H9 (cell line): Measurements from ENCODE around the gene FOXP2. TPM values are rescaled to one million over a fixed set of nuclear protein-coding genes. Genes with fewer than 3 reads are reported as not detected.

Experiments
- DNase-seq: peaks from one replicate; pipeline ENCODE4 v3.0.0-alpha.2; 2017
- H2AFZ ChIP-seq: one replicate; pipeline ENCODE4 v1.6.1; 2013; ENCODE audit warnings: mild to moderate bottlenecking, low read length, control low read depth, moderate library complexity
- H2AK5ac ChIP-seq: 2 replicates; pipeline ENCODE4 v1.6.1; 2013; ENCODE audit warnings: low read length, control low read depth, mixed read lengths; ENCODE audit not compliant: insufficient read length
- H2BK120ac ChIP-seq: one replicate; pipeline ENCODE4 v1.6.1; 2013; ENCODE audit warnings: low read depth, mild to moderate bottlenecking, low read length, control low read depth, inconsistent platforms; ENCODE audit not compliant: poor library complexity, severe bottlenecking
- H2BK12ac ChIP-seq: 2 replicates; pipeline ENCODE4 v1.6.1; 2013; ENCODE audit warnings: low read length, control low read depth, mixed read lengths, low read depth; ENCODE audit not compliant: insufficient read length
- H2BK15ac ChIP-seq: 2 replicates; pipeline ENCODE4 v1.6.1; 2013; ENCODE audit warnings: low read depth, low read length, control low read depth
- H2BK20ac ChIP-seq: one replicate; pipeline ENCODE4 v1.6.1; 2013; ENCODE audit warnings: low read depth, mild to moderate bottlenecking, low read length, control low read depth, inconsistent platforms; ENCODE audit not compliant: poor library complexity, severe bottlenecking
- H2BK5ac ChIP-seq: 2 replicates; pipeline ENCODE4 v1.6.1; 2013; ENCODE audit warnings: low read length, control low read depth, mixed read lengths; ENCODE audit not compliant: insufficient read length
- H3K14ac ChIP-seq: 2 replicates; pipeline ENCODE4 v1.6.1; 2013; ENCODE audit warnings: low read length, control low read depth; ENCODE audit not compliant: insufficient read depth
- H3K18ac ChIP-seq: 2 replicates; pipeline ENCODE4 v1.6.1; 2013; ENCODE audit warnings: low read depth, mild to moderate bottlenecking, mixed read lengths, low read length, control low read depth; ENCODE audit not compliant: insufficient read length
- H3K23ac ChIP-seq: 2 replicates; pipeline ENCODE4 v1.6.1; 2013; ENCODE audit warnings: low read length, control low read depth, mixed read lengths, low read depth; ENCODE audit not compliant: insufficient read length
- H3K23me2 ChIP-seq: 2 replicates; pipeline ENCODE4 v1.6.1; 2013; ENCODE audit warnings: low read depth, mild to moderate bottlenecking, mixed read lengths, low read length, control low read depth; ENCODE audit not compliant: insufficient read length, poor library complexity, severe bottlenecking
- H3K27ac ChIP-seq: 2 replicates; pipeline ENCODE4 v1.5.1; 2013; ENCODE audit warnings: low read length, control low read depth, mixed read lengths, low read depth; ENCODE audit not compliant: insufficient read length
- H3K27me3 ChIP-seq: 2 replicates; pipeline ENCODE4 v1.6.1; 2013; ENCODE audit warnings: low read length, control low read depth, inconsistent platforms; ENCODE audit not compliant: insufficient read depth
- H3K4ac ChIP-seq: 2 replicates; pipeline ENCODE4 v1.6.1; 2013; ENCODE audit warnings: low read depth, mild to moderate bottlenecking, control low read depth, inconsistent platforms, low read length, moderate library complexity
- H3K4me1 ChIP-seq: 2 replicates; pipeline ENCODE4 v1.6.1; 2013; ENCODE audit warnings: low read length, control low read depth, inconsistent platforms; ENCODE audit not compliant: insufficient read depth
- H3K4me2 ChIP-seq: 2 replicates; pipeline ENCODE4 v1.6.1; 2013; ENCODE audit warnings: low read length, control low read depth, mixed read lengths; ENCODE audit not compliant: insufficient read length, insufficient read depth
- H3K56ac ChIP-seq: 2 replicates; pipeline ENCODE4 v1.6.1; 2013; ENCODE audit warnings: low read depth, mild to moderate bottlenecking, mixed read lengths, low read length, control low read depth; ENCODE audit not compliant: insufficient read length
- H3K79me1 ChIP-seq: 2 replicates; pipeline ENCODE4 v1.6.1; 2013; ENCODE audit warnings: low read depth, mild to moderate bottlenecking, moderate library complexity, low read length, control low read depth, inconsistent platforms; ENCODE audit not compliant: insufficient read depth, poor library complexity, severe bottlenecking
- H3K79me2 ChIP-seq: 2 replicates; pipeline ENCODE4 v1.6.1; 2013; ENCODE audit warnings: low read length, control low read depth, inconsistent platforms; ENCODE audit not compliant: insufficient read depth
- H3K9ac ChIP-seq: 2 replicates; pipeline ENCODE4 v1.6.1; 2013; ENCODE audit warnings: low read length, control low read depth, mixed read lengths; ENCODE audit not compliant: insufficient read length; ENCODE audit errors: extremely low read depth
- H3K9me3 ChIP-seq: one replicate; pipeline ENCODE4 v1.6.1; 2013; ENCODE audit warnings: low read depth, low read length, inconsistent platforms; ENCODE audit not compliant: control insufficient read depth
- H3T11ph ChIP-seq: one replicate; pipeline ENCODE4 v1.6.1; 2013; ENCODE audit warnings: mild to moderate bottlenecking, low read length, control low read depth, inconsistent platforms
- H4K20me1 ChIP-seq: one replicate; pipeline ENCODE4 v1.6.1; 2013; ENCODE audit not compliant: control insufficient read depth, insufficient read length, insufficient read depth
- H4K5ac ChIP-seq: 2 replicates; pipeline ENCODE4 v1.6.1; 2013; ENCODE audit warnings: low read depth, mild to moderate bottlenecking, mixed read lengths, low read length, control low read depth; ENCODE audit not compliant: insufficient read length
- H4K8ac ChIP-seq: replicated peaks from 2 replicates; pipeline ENCODE4 v1.6.1; 2013; ENCODE audit warnings: low read length, control low read depth, mixed read lengths, low read depth; ENCODE audit not compliant: insufficient read length
- H4K91ac ChIP-seq: 2 replicates; pipeline ENCODE4 v1.6.1; 2013; ENCODE audit warnings: low read depth, mild to moderate bottlenecking, moderate library complexity, mixed read lengths, low read length, control low read depth; ENCODE audit not compliant: insufficient read length
- H3K27ac Mint-ChIP-seq, 3 experiments: 2 replicates in 2 of 3; 3 replicates in 1 of 3; pipeline ENCODE4 v1.8.0; 2020 to 2021; ENCODE audit warnings: mixed read lengths in 3 of 3, mild to moderate bottlenecking in 1 of 3, moderate library complexity in 1 of 3
- H3K27me3 Mint-ChIP-seq: 2 replicates; pipeline ENCODE4 v1.8.0; 2021; ENCODE audit warnings: low read depth, mild to moderate bottlenecking, moderate library complexity, mixed read lengths
- H3K36me3 Mint-ChIP-seq, 3 experiments: 2 replicates in 2 of 3; 3 replicates in 1 of 3; pipeline ENCODE4 v1.8.0; 2020 to 2021; ENCODE audit warnings: low read depth in 3 of 3, mixed read lengths in 3 of 3; ENCODE audit not compliant: insufficient read depth in 1 of 3
- H3K4me1 Mint-ChIP-seq, 2 experiments: 2 replicates each; pipeline ENCODE4 v1.8.0; 2020; ENCODE audit warnings: mixed read lengths in 2 of 2
- H3K4me3 Mint-ChIP-seq, 2 experiments: 2 replicates in 1 of 2; 3 replicates in 1 of 2; pipeline ENCODE4 v1.8.0; 2020 to 2021; ENCODE audit warnings: mild to moderate bottlenecking in 2 of 2, mixed read lengths in 2 of 2, moderate library complexity in 1 of 2
- H3K9me3 Mint-ChIP-seq, 2 experiments: 2 replicates in 1 of 2; 3 replicates in 1 of 2; pipeline ENCODE4 v1.8.0; 2020; ENCODE audit warnings: mild to moderate bottlenecking in 2 of 2, mixed read lengths in 2 of 2, moderate library complexity in 1 of 2
- CTCF ChIP-seq: fragments of 200-600 bp; sonication (generic); conservative IDR thresholded peaks from 3 replicates; pipeline ENCODE4 v1.8.0; 2021; ENCODE audit warnings: antibody characterized with exemption, mild to moderate bottlenecking
- WGBS: extraction: QIAGEN DNeasy Blood & Tissue Kit; methylation state at CpG from one replicate; pipeline ENCODE4 v1.1.7; 2013; ENCODE audit warnings: missing lambda C conversion rate, low lambda C conversion rate, mixed read lengths; ENCODE audit not compliant: insufficient read length; ENCODE audit errors: extremely low coverage; 5-methylcytosine and 5-hydroxymethylcytosine counted together
- total RNA-seq: library from RNA; stranded (reverse); gene quantifications from 2 replicates; pipeline ENCODE4 v1.2.1, GENCODE V29; 2021

The FOXP2 gene
- total RNA-seq, 1 experiment from 2014 or later: not detected

GRCh38 chr7:114392686-114393085 lies 21.9 kb upstream of the FOXP2 start:
- no peak overlapping the region for H3K4me2 ChIP-seq
- no peaks in the 10 kb centered on the region for H3K79me1 ChIP-seq
- H2AK5ac ChIP-seq: no peak overlapping the region
- no peak overlapping the region for H4K5ac ChIP-seq
- WGBS: no CpG with 5 or more reads among the region's 2 CpGs
- H3K23me2 ChIP-seq: no peaks in the 10 kb centered on the region
- H3K14ac ChIP-seq: no peak overlapping the region
- H3K23ac ChIP-seq: no peak overlapping the region
- no peaks in the 10 kb centered on the region for H3K9me3 ChIP-seq
- no peak overlapping the region for H4K8ac ChIP-seq
- no peak overlapping the region for H4K91ac ChIP-seq
- no peak for DNase-seq
- H2BK12ac ChIP-seq: no peak overlapping the region
- H2AFZ ChIP-seq: no peak overlapping the region
- H3K79me2 ChIP-seq: no peaks in the 10 kb centered on the region
- H3K18ac ChIP-seq: no peak overlapping the region
- Mint-ChIP-seq H3K36me3 (no peaks in the 10 kb centered on the region), H3K9me3 (no peaks in the 10 kb centered on the region; a peak in 1 of 5 replicates), H3K4me3 (no peak overlapping the region), H3K27me3 (no peaks in the 10 kb centered on the region), H3K27ac (no peak overlapping the region), H3K4me1 (peaks cover 6% of the 10 kb centered on the region in 2 experiments)
- H3K9ac ChIP-seq: no peak overlapping the region
- H3T11ph ChIP-seq: no peak overlapping the region
- H2BK5ac ChIP-seq: no peak overlapping the region
- H3K56ac ChIP-seq: no peak overlapping the region
- H3K4me1 ChIP-seq: no peaks in the 10 kb centered on the region
- no peak overlapping the region for H3K4ac ChIP-seq
- H3K27ac ChIP-seq: no peak overlapping the region
- no peak overlapping the region for H2BK15ac ChIP-seq
- H2BK20ac ChIP-seq: no peak overlapping the region
- no peak overlapping the region for H2BK120ac ChIP-seq
- no peak for TF ChIP-seq CTCF
- no peaks in the 10 kb centered on the region for H4K20me1 ChIP-seq
- H3K27me3 ChIP-seq: no peaks in the 10 kb centered on the region
